Measurements from ENCODE around the gene OSER1. TPM values are rescaled to one million over a fixed set of nuclear protein-coding genes. Genes with fewer than 3 reads are reported as not detected.

The OSER1 gene
- polyA plus RNA-seq, 3 donors: 42.3 to 89.1 (median 45.1) TPM

DNA sequence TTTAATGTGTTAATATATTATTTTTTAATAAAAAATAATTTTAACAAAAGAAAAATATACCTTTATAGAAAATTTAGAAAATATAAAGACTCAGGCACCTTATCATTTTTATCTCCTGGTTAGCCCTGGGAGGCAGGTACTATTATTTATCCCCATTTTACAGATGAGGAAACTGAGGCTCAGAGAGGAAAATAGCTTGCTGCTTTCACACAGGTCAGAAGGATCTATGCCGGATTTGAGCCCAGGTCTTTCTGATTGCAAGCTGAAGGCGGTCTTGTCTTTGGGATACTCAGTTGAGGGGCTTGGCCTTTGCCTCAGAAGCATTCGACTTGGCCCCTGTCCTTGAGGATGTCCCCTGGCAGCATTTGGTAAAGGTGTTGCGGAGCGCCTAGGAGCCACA is 11.5 kb upstream of the OSER1 start:
- Mint-ChIP-seq H3K27ac (no peak overlapping the region), H3K36me3 (peaks cover 0 to 3% of the 10 kb centered on the region in 2 donors), H3K9me3 (peaks cover 0 to 1% (median 0%) of the 10 kb centered on the region in 7 donors), H3K27me3 (ENCODE audit: low read depth in 3 of 3) (peaks cover 3 to 9% (median 5%) of the 10 kb centered on the region in 3 donors), H3K4me1 (peaks cover 14% of the 10 kb centered on the region), H3K4me3 (no peak overlapping the region)
- WGBS (ENCODE audit: insufficient coverage): 98% methylated on average over 5 of the region's 5 CpGs
- no peaks in the 10 kb centered on the region for H3K36me3 ChIP-seq (replicated peaks in 1 of 2; ENCODE audit: control insufficient read depth in 1 of 2, insufficient read depth in 2 of 2, low read length in 2 of 2)
- no peaks in the 10 kb centered on the region for H4K20me1 ChIP-seq (ENCODE audit: insufficient read depth, low read length)
- no peak overlapping the region for H3K4me3 ChIP-seq (replicated peaks in 1 of 3; ENCODE audit: low read depth in 2 of 3, low read length in 3 of 3)
- no peak overlapping the region for H2AFZ ChIP-seq (ENCODE audit: insufficient read depth, low read depth, low read length, poor library complexity, severe bottlenecking)
- intact Hi-C loops (cut with micrococcal nuclease): no loop called here
- peaks cover 4 to 9% of the 10 kb centered on the region in 2 donors for H3K4me1 ChIP-seq (ENCODE audit: control insufficient read depth in 1 of 2, insufficient read depth in 2 of 2, low read length in 2 of 2)
- DNase-seq: no peak
- H3K4me2 ChIP-seq (replicated peaks; ENCODE audit: extremely low read depth, low read length, poor library complexity, severe bottlenecking): no peak overlapping the region
- H3K27me3 ChIP-seq (ENCODE audit: control insufficient read depth in 2 of 2, insufficient read depth in 2 of 2, low read length in 2 of 2): no peaks in the 10 kb centered on the region
- TF ChIP-seq, protein P1, sequence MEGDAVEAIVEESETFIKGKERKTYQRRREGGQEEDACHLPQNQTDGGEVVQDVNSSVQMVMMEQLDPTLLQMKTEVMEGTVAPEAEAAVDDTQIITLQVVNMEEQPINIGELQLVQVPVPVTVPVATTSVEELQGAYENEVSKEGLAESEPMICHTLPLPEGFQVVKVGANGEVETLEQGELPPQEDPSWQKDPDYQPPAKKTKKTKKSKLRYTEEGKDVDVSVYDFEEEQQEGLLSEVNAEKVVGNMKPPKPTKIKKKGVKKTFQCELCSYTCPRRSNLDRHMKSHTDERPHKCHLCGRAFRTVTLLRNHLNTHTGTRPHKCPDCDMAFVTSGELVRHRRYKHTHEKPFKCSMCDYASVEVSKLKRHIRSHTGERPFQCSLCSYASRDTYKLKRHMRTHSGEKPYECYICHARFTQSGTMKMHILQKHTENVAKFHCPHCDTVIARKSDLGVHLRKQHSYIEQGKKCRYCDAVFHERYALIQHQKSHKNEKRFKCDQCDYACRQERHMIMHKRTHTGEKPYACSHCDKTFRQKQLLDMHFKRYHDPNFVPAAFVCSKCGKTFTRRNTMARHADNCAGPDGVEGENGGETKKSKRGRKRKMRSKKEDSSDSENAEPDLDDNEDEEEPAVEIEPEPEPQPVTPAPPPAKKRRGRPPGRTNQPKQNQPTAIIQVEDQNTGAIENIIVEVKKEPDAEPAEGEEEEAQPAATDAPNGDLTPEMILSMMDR (IDR thresholded peaks at IDR 0.05): no peak
- H3K79me2 ChIP-seq (ENCODE audit: insufficient read depth, low read length): no peaks in the 10 kb centered on the region
- no peaks in the 10 kb centered on the region for H3K9me3 ChIP-seq (replicated peaks in 1 of 2; ENCODE audit: control insufficient read depth in 1 of 2, insufficient read depth in 1 of 2, low read length in 2 of 2)
- H3K9ac ChIP-seq (ENCODE audit: insufficient read depth, low read length, poor library complexity, severe bottlenecking): no peak overlapping the region
- H3K27ac ChIP-seq (ENCODE audit: low read depth in 1 of 2, low read length in 2 of 2): no peak overlapping the region

DNA sequence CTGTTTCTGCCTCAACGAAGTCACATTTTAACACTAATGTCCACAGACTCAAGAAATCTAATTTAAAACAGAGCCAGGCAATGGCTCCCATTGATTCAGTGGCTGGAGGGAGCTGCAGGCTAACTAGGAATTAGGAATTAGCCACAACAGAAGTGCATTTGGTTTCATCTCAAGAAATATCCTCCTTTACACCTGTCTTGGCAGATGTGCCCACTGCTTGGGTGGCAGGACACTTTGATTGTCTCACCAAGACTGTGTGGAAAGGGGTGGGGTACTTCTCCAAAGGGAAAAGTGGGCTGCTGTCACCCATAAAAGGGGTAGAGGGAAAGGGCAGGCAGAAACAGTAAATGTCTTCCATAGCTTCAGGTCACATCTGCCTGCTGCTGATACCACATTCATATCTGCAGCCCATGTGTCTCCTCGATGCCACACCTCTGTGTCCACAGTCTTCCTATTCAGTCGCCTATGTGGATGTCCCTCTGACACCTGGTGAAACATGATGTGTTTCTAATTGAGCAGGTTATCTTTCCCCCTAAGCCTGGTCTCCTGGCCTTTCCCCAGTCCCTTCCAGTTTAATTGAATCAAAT is 10.9 kb upstream of the OSER1 start:
- Mint-ChIP-seq H3K27me3 (ENCODE audit: low read depth in 3 of 3) (peaks cover 3 to 9% (median 5%) of the 10 kb centered on the region in 3 donors), H3K9me3 (peaks cover 0 to 1% (median 0%) of the 10 kb centered on the region in 7 donors), H3K4me3 (no peak overlapping the region), H3K27ac (no peak overlapping the region), H3K4me1 (peaks cover 14% of the 10 kb centered on the region), H3K36me3 (peaks cover 0 to 3% of the 10 kb centered on the region in 2 donors)
- Histone ChIP-seq H3K79me2 (ENCODE audit: insufficient read depth, low read length) (no peaks in the 10 kb centered on the region), H3K36me3 (replicated peaks in 1 of 2; ENCODE audit: control insufficient read depth in 1 of 2, insufficient read depth in 2 of 2, low read length in 2 of 2) (no peaks in the 10 kb centered on the region), H3K4me3 (replicated peaks in 1 of 3; ENCODE audit: low read depth in 2 of 3, low read length in 3 of 3) (no peak overlapping the region), H3K4me1 (ENCODE audit: control insufficient read depth in 1 of 2, insufficient read depth in 2 of 2, low read length in 2 of 2) (peaks cover 4 to 9% of the 10 kb centered on the region in 2 donors), H4K20me1 (ENCODE audit: insufficient read depth, low read length) (no peaks in the 10 kb centered on the region), H3K9me3 (replicated peaks in 1 of 2; ENCODE audit: control insufficient read depth in 1 of 2, insufficient read depth in 1 of 2, low read length in 2 of 2) (no peaks in the 10 kb centered on the region), H2AFZ (ENCODE audit: insufficient read depth, low read depth, low read length, poor library complexity, severe bottlenecking) (no peak overlapping the region), H3K4me2 (replicated peaks; ENCODE audit: extremely low read depth, low read length, poor library complexity, severe bottlenecking) (no peak overlapping the region), H3K27ac (ENCODE audit: low read depth in 1 of 2, low read length in 2 of 2) (no peak overlapping the region), H3K27me3 (ENCODE audit: control insufficient read depth in 2 of 2, insufficient read depth in 2 of 2, low read length in 2 of 2) (no peaks in the 10 kb centered on the region), H3K9ac (ENCODE audit: insufficient read depth, low read length, poor library complexity, severe bottlenecking) (no peak overlapping the region)
- intact Hi-C loops (cut with micrococcal nuclease): no loop called here
- DNase-seq: no peak
- 80% methylated on average over 1 of the region's 3 CpGs for WGBS (ENCODE audit: insufficient coverage)
- TF ChIP-seq, protein P1 (IDR thresholded peaks at IDR 0.05): no peak
